T-cell (primary cell): ENCODE measurements around the gene CTNNBL1. TPM values are rescaled to one million over a fixed set of nuclear protein-coding genes. Genes with fewer than 3 reads are reported as not detected.

Source experiments
- ATAC-seq, 4 experiments: fragments of 200-7000 bp in 3 of 4; fragments of 150-1000 bp in 1 of 4; cut with Tn5 transposase; replicated peaks in 1 of 4; 1 replicate in 3 of 4; 2 replicates in 1 of 4; pipeline ENCODE4 v1.10.0; 2021; ENCODE audit warnings: moderate library complexity in 3 of 4, mild to moderate bottlenecking in 2 of 4, moderate number of reproducible peaks in 1 of 4
- CTCF ChIA-PET, 2 donors: fragments of 300-600 bp; sonication (Branson Sonifier 250); formaldehyde crosslinking; loops; one replicate each; lab custom pipeline; 2022; ENCODE audit warnings: antibody characterized with exemption in 2 of 2; lab: Charles Lee
- POLR2A ChIA-PET, 2 donors: fragments of 300-600 bp; sonication (Branson Sonifier 250); formaldehyde crosslinking; loops; one replicate each; lab custom pipeline; 2022; ENCODE audit warnings: antibody characterized with exemption in 2 of 2; lab: Charles Lee
- DNase-seq, 35 experiments: peaks; one replicate each; pipeline versions ENCODE4 v3.0.0 to v3.0.0-alpha.2; 2013 to 2023
- H3K27ac ChIP-seq: one replicate; pipeline ENCODE4 v1.5.1; 2013; ENCODE audit warnings: low read length
- H3K27me3 ChIP-seq, 2 experiments: replicated peaks in 1 of 2; 1 replicate in 1 of 2; 2 replicates in 1 of 2; pipeline versions ENCODE4 v1.6.1 to v1.7.0; 2013; ENCODE audit warnings: low read length in 1 of 2, mixed read lengths in 1 of 2; ENCODE audit not compliant: control insufficient read depth in 2 of 2, insufficient read depth in 2 of 2; ENCODE audit errors: extremely low read depth in 1 of 2
- H3K36me3 ChIP-seq, 2 donors: 1 replicate in 1 of 2; 2 replicates in 1 of 2; pipeline versions ENCODE4 v1.6.1 to v1.7.0; 2013; ENCODE audit warnings: low read length in 1 of 2; ENCODE audit not compliant: control insufficient read depth in 2 of 2, insufficient read depth in 1 of 2; ENCODE audit errors: extremely low read depth in 1 of 2
- H3K4me1 ChIP-seq, 2 experiments: 1 replicate in 1 of 2; 2 replicates in 1 of 2; pipeline versions ENCODE4 v1.6.1 to v1.7.0; 2013; ENCODE audit warnings: low read length in 2 of 2, mixed read lengths in 1 of 2; ENCODE audit not compliant: insufficient read depth in 2 of 2, control insufficient read depth in 1 of 2; ENCODE audit errors: extremely low read depth in 1 of 2
- H3K4me3 ChIP-seq, 2 donors: 1 replicate in 1 of 2; 2 replicates in 1 of 2; pipeline versions ENCODE4 v1.5.1 to v1.7.0; 2013; ENCODE audit warnings: mild to moderate bottlenecking in 2 of 2, low read length in 1 of 2, moderate library complexity in 1 of 2; ENCODE audit not compliant: control insufficient read depth in 1 of 2; ENCODE audit errors: extremely low read depth in 1 of 2
- H3K9me3 ChIP-seq: 2 replicates; pipeline ENCODE4 v1.7.0; 2013
- H3K27ac Mint-ChIP-seq, 2 donors: one replicate each; pipeline ENCODE4 v1.8.0; 2020 to 2021; ENCODE audit warnings: mild to moderate bottlenecking in 2 of 2, mixed read lengths in 2 of 2
- H3K27me3 Mint-ChIP-seq, 2 donors: one replicate each; pipeline ENCODE4 v1.8.0; 2021 to 2022; ENCODE audit warnings: mixed read lengths in 2 of 2
- H3K36me3 Mint-ChIP-seq: one replicate; pipeline ENCODE4 v1.8.0; 2021; ENCODE audit warnings: mixed read lengths
- H3K4me1 Mint-ChIP-seq, 3 donors: one replicate each; pipeline ENCODE4 v1.8.0; 2020 to 2022; ENCODE audit warnings: mixed read lengths in 3 of 3, mild to moderate bottlenecking in 1 of 3
- H3K4me3 Mint-ChIP-seq, 3 donors: one replicate each; pipeline ENCODE4 v1.8.0; 2020 to 2022; ENCODE audit warnings: mild to moderate bottlenecking in 3 of 3, mixed read lengths in 3 of 3, moderate library complexity in 3 of 3
- H3K9me3 Mint-ChIP-seq, 3 donors: one replicate each; pipeline ENCODE4 v1.8.0; 2020 to 2022; ENCODE audit warnings: mixed read lengths in 3 of 3
- WGBS: methylation state at CpG from one replicate; pipeline ENCODE4 v1.1.5; 2013; ENCODE audit warnings: missing lambda C conversion rate; ENCODE audit not compliant: insufficient coverage; 5-methylcytosine and 5-hydroxymethylcytosine counted together
- total RNA-seq, 35 experiments: library from RNA in 6 of 35; stranded (reverse) in 6 of 35; fragments of 120-200 nt in 1 of 35; gene quantifications; one replicate each; pipeline versions ENCODE4 v1.2.1 to v1.2.4 and lab custom pipeline; 2013 to 2026

Gene CTNNBL1
- total RNA-seq, 5 donors from 2014 or later (not counting 1 experiment from before 2014, with no cell fraction given), result 44.6 to 52.4 (median 49.4) TPM

DNA sequence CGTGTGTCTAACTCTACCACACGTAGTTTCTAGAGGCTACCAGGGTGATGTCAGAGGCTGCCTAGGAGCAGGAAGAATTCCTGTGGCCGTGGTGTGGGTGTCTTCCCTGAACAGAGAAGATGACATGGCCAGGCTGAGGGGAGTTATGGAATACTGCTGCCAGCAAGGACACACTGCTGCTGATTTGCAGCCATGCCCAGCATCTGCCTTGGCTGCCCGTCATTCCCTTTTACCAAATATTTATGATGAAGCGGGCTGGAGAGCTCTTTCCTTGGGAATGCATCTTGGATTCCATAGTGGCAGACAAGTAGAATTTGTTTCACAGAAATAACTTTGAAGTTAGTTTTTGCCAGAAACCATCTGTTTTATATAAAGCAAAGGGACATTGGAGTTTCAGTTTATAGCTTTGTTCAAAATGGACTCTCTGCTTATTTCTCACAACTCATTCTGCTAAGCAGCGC is 128.3 kb downstream of the CTNNBL1 start:
- WGBS, result 100% methylated on average over 1 of the region's 6 CpGs
- no peak overlapping the region for H3K27ac ChIP-seq
- H3K27me3 Mint-ChIP-seq, result no peaks in the 10 kb centered on the region
- peaks cover 2 to 5% (median 3%) of the 10 kb centered on the region in 3 donors for H3K4me1 Mint-ChIP-seq
- CTCF ChIA-PET, result no interaction called here
- H3K4me1 ChIP-seq, result no peaks in the 10 kb centered on the region
- H3K9me3 Mint-ChIP-seq, result no peaks in the 10 kb centered on the region
- no peaks in the 10 kb centered on the region for H3K9me3 ChIP-seq
- H3K4me3 ChIP-seq, result no peak overlapping the region
- POLR2A ChIA-PET, result no interaction called here
- ATAC-seq, result no peak
- no peaks in the 10 kb centered on the region for H3K36me3 ChIP-seq
- no peaks in the 10 kb centered on the region for H3K27me3 ChIP-seq
- H3K4me3 Mint-ChIP-seq, result no peak overlapping the region
- peaks cover 28% of the 10 kb centered on the region for H3K36me3 Mint-ChIP-seq
- no peak for DNase-seq
- no peak overlapping the region for H3K27ac Mint-ChIP-seq

GRCh38 chr20:37823296-37823980 is 129.6 kb downstream of the CTNNBL1 start:
- no peaks in the 10 kb centered on the region for H3K9me3 ChIP-seq
- DNase-seq (no peak), ATAC-seq (no peak)
- Mint-ChIP-seq H3K9me3 (no peaks in the 10 kb centered on the region), H3K4me1 (peaks cover 2 to 12% (median 3%) of the 10 kb centered on the region in 3 donors), H3K27ac (no peak overlapping the region), H3K4me3 (no peak overlapping the region), H3K27me3 (no peaks in the 10 kb centered on the region), H3K36me3 (peaks cover 34% of the 10 kb centered on the region)
- CTCF ChIA-PET, result no interaction called here
- WGBS, result 97% methylated on average over 3 of the region's 6 CpGs
- H3K27ac ChIP-seq, result no peak overlapping the region
- no peak overlapping the region for H3K4me3 ChIP-seq
- POLR2A ChIA-PET, result no interaction called here
- H3K4me1 ChIP-seq, result no peaks in the 10 kb centered on the region
- no peaks in the 10 kb centered on the region for H3K36me3 ChIP-seq
- no peaks in the 10 kb centered on the region for H3K27me3 ChIP-seq

DNA sequence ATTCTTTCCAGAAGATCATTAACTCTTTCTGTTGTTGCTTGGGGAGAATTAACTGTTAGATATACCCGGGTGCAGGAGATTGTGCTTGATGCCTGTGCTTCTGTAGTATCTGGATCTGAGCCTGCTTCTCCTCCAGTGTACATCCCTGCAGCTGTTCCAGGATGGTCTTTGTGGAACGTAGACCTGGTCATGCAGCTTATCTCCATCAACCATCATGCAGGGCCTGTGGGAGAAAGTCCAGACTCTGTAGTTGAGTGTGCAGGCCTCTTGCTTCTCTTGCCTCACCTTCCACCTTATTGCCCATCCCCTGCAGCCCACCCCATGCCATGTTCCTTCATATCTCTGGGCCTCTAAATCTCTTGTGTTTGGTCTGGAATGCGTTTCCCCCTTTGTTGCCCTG is 133.8 kb downstream of the CTNNBL1 start:
- Mint-ChIP-seq H3K9me3 (no peaks in the 10 kb centered on the region), H3K4me3 (no peak overlapping the region), H3K4me1 (peaks cover 0 to 19% (median 2%) of the 10 kb centered on the region in 3 donors), H3K27ac (no peak overlapping the region), H3K36me3 (peaks cover 32% of the 10 kb centered on the region), H3K27me3 (no peaks in the 10 kb centered on the region)
- H3K27ac ChIP-seq, result no peak overlapping the region
- DNase-seq (no peak), ATAC-seq (no peak)
- no peaks in the 10 kb centered on the region for H3K4me1 ChIP-seq
- ChIA-PET CTCF (no interaction called here), POLR2A (no interaction called here)
- no peak overlapping the region for H3K4me3 ChIP-seq
- H3K27me3 ChIP-seq, result no peaks in the 10 kb centered on the region
- H3K36me3 ChIP-seq, result peaks cover 0 to 2% of the 10 kb centered on the region in 2 donors
- 100% methylated on average over 2 of the region's 3 CpGs for WGBS
- H3K9me3 ChIP-seq, result no peaks in the 10 kb centered on the region

GRCh38 chr20:37828684-37829083 is 134.9 kb downstream of the CTNNBL1 start:
- POLR2A ChIA-PET, result no interaction called here
- Mint-ChIP-seq H3K9me3 (no peaks in the 10 kb centered on the region), H3K27ac (no peak overlapping the region), H3K27me3 (no peaks in the 10 kb centered on the region), H3K36me3 (peaks cover 31% of the 10 kb centered on the region), H3K4me1 (peaks cover 0 to 14% (median 0%) of the 10 kb centered on the region in 3 donors), H3K4me3 (no peak overlapping the region)
- H3K4me3 ChIP-seq, result no peak overlapping the region
- WGBS, result 92% methylated on average over 2 of the region's 4 CpGs
- no peaks in the 10 kb centered on the region for H3K27me3 ChIP-seq
- CTCF ChIA-PET, result no interaction called here
- H3K36me3 ChIP-seq, result peaks cover 0 to 2% of the 10 kb centered on the region in 2 donors
- no peaks in the 10 kb centered on the region for H3K4me1 ChIP-seq
- DNase-seq, result no peak
- no peak overlapping the region for H3K27ac ChIP-seq
- ATAC-seq, result no peak
- no peaks in the 10 kb centered on the region for H3K9me3 ChIP-seq

DNA sequence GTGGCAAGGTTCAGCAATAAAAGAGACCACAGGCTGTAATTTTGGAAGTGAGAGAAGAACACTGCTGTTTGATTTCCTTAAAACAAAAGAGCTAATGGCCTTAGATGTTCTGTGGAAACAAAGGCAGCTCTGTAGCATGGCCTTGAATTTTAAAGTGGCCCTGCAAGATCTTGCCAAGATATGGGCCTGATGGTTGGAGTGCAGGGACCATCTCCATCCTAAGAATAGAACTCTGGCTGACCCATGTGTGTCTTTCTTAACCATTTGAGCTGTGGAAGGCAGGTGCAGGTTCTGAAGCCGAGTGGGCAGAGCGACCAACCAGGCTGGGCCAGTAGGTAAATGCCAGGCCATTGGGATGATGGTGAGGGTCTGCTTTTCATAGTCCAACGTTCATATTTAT is 135.3 kb downstream of the CTNNBL1 start:
- WGBS, result no CpG with 5 or more reads among the region's 3 CpGs
- peaks cover 0 to 2% of the 10 kb centered on the region in 2 donors for H3K36me3 ChIP-seq
- H3K9me3 ChIP-seq, result no peaks in the 10 kb centered on the region
- H3K4me3 ChIP-seq, result no peak overlapping the region
- peaks cover 31% of the 10 kb centered on the region for H3K36me3 Mint-ChIP-seq
- DNase-seq (no peak), ATAC-seq (no peak)
- no peaks in the 10 kb centered on the region for H3K9me3 Mint-ChIP-seq
- H3K27me3 ChIP-seq, result no peaks in the 10 kb centered on the region
- CTCF ChIA-PET, result no interaction called here
- H3K27ac Mint-ChIP-seq, result no peak overlapping the region
- no peaks in the 10 kb centered on the region for H3K27me3 Mint-ChIP-seq
- H3K4me1 Mint-ChIP-seq, result peaks cover 0 to 14% (median 0%) of the 10 kb centered on the region in 3 donors
- H3K27ac ChIP-seq, result no peak overlapping the region
- no peak overlapping the region for H3K4me3 Mint-ChIP-seq
- POLR2A ChIA-PET, result no interaction called here
- no peaks in the 10 kb centered on the region for H3K4me1 ChIP-seq

- H3K36me3 Mint-ChIP-seq, result peaks cover 36% of the 10 kb centered on the region
- Histone ChIP-seq H3K4me3 (no peak overlapping the region), H3K9me3 (no peaks in the 10 kb centered on the region), H3K4me1 (no peaks in the 10 kb centered on the region), H3K36me3 (peaks cover 0 to 2% of the 10 kb centered on the region in 2 donors), H3K27me3 (no peaks in the 10 kb centered on the region), H3K27ac (no peak overlapping the region)
- no peak overlapping the region for H3K4me3 Mint-ChIP-seq
- H3K9me3 Mint-ChIP-seq, result no peaks in the 10 kb centered on the region
- CTCF ChIA-PET, result no interaction called here
- 90% methylated on average over 1 of the region's 8 CpGs for WGBS
- DNase-seq (no peak), ATAC-seq (no peak)
- no peak overlapping the region for H3K27ac Mint-ChIP-seq
- no peaks in the 10 kb centered on the region for H3K27me3 Mint-ChIP-seq
- peaks cover 0 to 7% (median 3%) of the 10 kb centered on the region in 3 donors for H3K4me1 Mint-ChIP-seq
- POLR2A ChIA-PET, result no interaction called here
Observed at GRCh38 chr20:37833221-37833896, 139.5 kb downstream of the CTNNBL1 start.
